Cardiac muscle cell (in vitro differentiated cells and primary cell): ENCODE data around the gene C3orf62. TPM values are rescaled to one million over a fixed set of nuclear protein-coding genes. Genes with fewer than 3 reads are reported as not detected.

ENCODE experiments used
- DNase-seq, 2 donors: peaks; one replicate each; pipeline versions ENCODE4 v3.0.0 to v3.0.0-alpha.2; 2010 to 2017; ENCODE audit warnings: low read depth in 1 of 2, low spot score in 1 of 2
- H3K27ac ChIP-seq: fragments of 200-600 bp; sonication (generic); 2 replicates; pipeline ENCODE4 v1.5.1; 2016
- H3K27me3 ChIP-seq: fragments of 200-600 bp; sonication (generic); 2 replicates; pipeline ENCODE4 v1.6.0; 2016; ENCODE audit warnings: control low read depth
- H3K36me3 ChIP-seq: fragments of 200-600 bp; sonication (generic); 2 replicates; pipeline ENCODE4 v1.5.1; 2016; ENCODE audit warnings: control low read depth
- H3K4me1 ChIP-seq: fragments of 200-600 bp; sonication (generic); 2 replicates; pipeline ENCODE4 v1.8.1; 2017; ENCODE audit warnings: low read depth, mild to moderate bottlenecking, mixed run types
- H3K4me3 ChIP-seq: fragments of 200-600 bp; sonication (generic); 2 replicates; pipeline ENCODE4 v1.5.1; 2016; ENCODE audit warnings: mild to moderate bottlenecking
- H3K9me3 ChIP-seq: fragments of 200-600 bp; sonication (generic); 2 replicates; pipeline ENCODE4 v1.5.1; 2017; ENCODE audit warnings: low read depth, mild to moderate bottlenecking, control low read depth
- polyA plus RNA-seq: library from polyadenylated mRNA; unstranded; fragments of >200 nt; fragmentation: Nextera tagmentation; extraction: Ambion mirVana; gene quantifications from 2 replicates; pipeline ENCODE4 v1.2.1, GENCODE V29; 2016
- total RNA-seq: library from RNA; depleted of rRNA; stranded (reverse); fragments of >200 nt; gene quantifications from 2 replicates; pipeline ENCODE4 v1.2.3, GENCODE V29; 2016
- TF ChIP-seq, protein P1 (sequence below): IDR thresholded peaks from 2 replicates; pipeline ENCODE4 v1.5.1; 2012; ENCODE audit warnings: low read depth, mild to moderate bottlenecking, low read length

C3orf62 gene
- total and polyA plus RNA-seq, 2 experiments from 2014 or later: 4.1 to 5.3 TPM

GRCh38 chr3:49269443-49270155 lies 7.4 kb downstream of the C3orf62 start:
- H3K27me3 ChIP-seq: no peaks in the 10 kb centered on the region
- H3K36me3 ChIP-seq: peaks cover 8% of the 10 kb centered on the region
- DNase-seq: no peak
- no peak overlapping the region for H3K4me3 ChIP-seq
- TF ChIP-seq, protein P1, sequence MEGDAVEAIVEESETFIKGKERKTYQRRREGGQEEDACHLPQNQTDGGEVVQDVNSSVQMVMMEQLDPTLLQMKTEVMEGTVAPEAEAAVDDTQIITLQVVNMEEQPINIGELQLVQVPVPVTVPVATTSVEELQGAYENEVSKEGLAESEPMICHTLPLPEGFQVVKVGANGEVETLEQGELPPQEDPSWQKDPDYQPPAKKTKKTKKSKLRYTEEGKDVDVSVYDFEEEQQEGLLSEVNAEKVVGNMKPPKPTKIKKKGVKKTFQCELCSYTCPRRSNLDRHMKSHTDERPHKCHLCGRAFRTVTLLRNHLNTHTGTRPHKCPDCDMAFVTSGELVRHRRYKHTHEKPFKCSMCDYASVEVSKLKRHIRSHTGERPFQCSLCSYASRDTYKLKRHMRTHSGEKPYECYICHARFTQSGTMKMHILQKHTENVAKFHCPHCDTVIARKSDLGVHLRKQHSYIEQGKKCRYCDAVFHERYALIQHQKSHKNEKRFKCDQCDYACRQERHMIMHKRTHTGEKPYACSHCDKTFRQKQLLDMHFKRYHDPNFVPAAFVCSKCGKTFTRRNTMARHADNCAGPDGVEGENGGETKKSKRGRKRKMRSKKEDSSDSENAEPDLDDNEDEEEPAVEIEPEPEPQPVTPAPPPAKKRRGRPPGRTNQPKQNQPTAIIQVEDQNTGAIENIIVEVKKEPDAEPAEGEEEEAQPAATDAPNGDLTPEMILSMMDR: no peak
- no peaks in the 10 kb centered on the region for H3K4me1 ChIP-seq
- H3K27ac ChIP-seq: no peak overlapping the region
- H3K9me3 ChIP-seq: no peaks in the 10 kb centered on the region

DNA sequence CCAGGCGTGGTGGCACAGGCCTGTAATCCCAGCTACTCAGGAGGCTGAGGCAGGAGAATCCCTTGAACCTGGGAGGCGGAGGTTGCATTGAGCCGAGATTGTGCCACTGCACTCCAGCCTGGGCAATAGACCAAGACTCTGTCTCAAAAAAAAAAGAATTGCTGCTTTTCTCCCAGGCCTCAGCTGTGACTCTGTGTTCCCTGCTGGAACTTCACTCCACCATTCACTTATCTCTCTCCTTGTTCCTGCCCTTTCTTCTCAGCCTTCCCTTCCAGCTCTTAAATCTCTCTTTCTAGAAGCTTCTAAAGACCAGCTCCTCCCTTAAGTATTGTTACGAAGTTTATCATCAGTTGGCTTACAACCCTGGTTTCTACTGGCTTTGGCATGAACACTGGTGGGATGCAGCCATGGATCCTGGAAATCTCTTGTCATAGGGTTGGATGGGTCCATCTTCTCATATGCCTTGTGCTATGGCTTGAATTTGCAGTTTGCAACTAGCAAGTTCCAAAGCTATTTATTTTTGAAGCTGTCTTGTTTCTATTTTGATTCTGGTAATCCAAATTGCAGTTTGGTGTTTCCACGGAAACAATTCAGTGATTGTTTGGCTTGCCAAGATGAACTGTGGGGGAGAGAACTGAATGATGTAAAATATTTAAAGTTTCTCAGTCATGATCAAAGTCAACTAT lies 10.5 kb downstream of the C3orf62 start:
- DNase-seq: peak in 1 of 2 donors; percentile 67
- H3K4me3 ChIP-seq: no peak overlapping the region
- no peaks in the 10 kb centered on the region for H3K27me3 ChIP-seq
- H3K4me1 ChIP-seq: no peaks in the 10 kb centered on the region
- peaks cover 8% of the 10 kb centered on the region for H3K36me3 ChIP-seq
- H3K27ac ChIP-seq: no peak overlapping the region
- no peaks in the 10 kb centered on the region for H3K9me3 ChIP-seq
- TF ChIP-seq, protein P1: no peak

- Histone ChIP-seq H3K4me1 (no peaks in the 10 kb centered on the region), H3K4me3 (no peak overlapping the region), H3K36me3 (peaks cover 6% of the 10 kb centered on the region), H3K9me3 (no peaks in the 10 kb centered on the region), H3K27me3 (no peaks in the 10 kb centered on the region), H3K27ac (no peak overlapping the region)
- TF ChIP-seq, protein P1: no peak
- DNase-seq: no peak
Observed at GRCh38 chr3:49265661-49266386, 11.2 kb downstream of the C3orf62 start.

GRCh38 chr3:49263159-49263889 lies 13.7 kb downstream of the C3orf62 start:
- TF ChIP-seq, protein P1: no peak
- no peaks in the 10 kb centered on the region for H3K27me3 ChIP-seq
- H3K9me3 ChIP-seq: no peaks in the 10 kb centered on the region
- H3K4me1 ChIP-seq: no peaks in the 10 kb centered on the region
- peak in 1 of 2 donors; percentile 70 for DNase-seq
- no peak overlapping the region for H3K27ac ChIP-seq
- H3K36me3 ChIP-seq: no peaks in the 10 kb centered on the region
- H3K4me3 ChIP-seq: no peak overlapping the region

- Histone ChIP-seq H3K9me3 (no peaks in the 10 kb centered on the region), H3K4me3 (no peak overlapping the region), H3K36me3 (no peaks in the 10 kb centered on the region), H3K4me1 (no peaks in the 10 kb centered on the region), H3K27me3 (no peaks in the 10 kb centered on the region), H3K27ac (no peak overlapping the region)
- peak in 1 of 2 donors; percentile 34 for DNase-seq
- TF ChIP-seq, protein P1: no peak
Observed at GRCh38 chr3:49260806-49261324, 16.2 kb downstream of the C3orf62 start.
